Kidney (tissue), 14 donors: ENCODE results near the gene ELOA. TPM values are rescaled to one million over a fixed set of nuclear protein-coding genes. Genes with fewer than 3 reads are reported as not detected.

Source experiments
- DNase-seq, 5 donors: peaks; one replicate each; pipeline ENCODE4 v3.0.0-alpha.2; 2013 to 2020
- FAIRE-seq: peaks from 2 replicates; lab custom pipeline; 2012; peaks lifted over from hg19 to GRCh38; lab: Jason Lieb, UNC
- H3K27ac ChIP-seq, 2 donors: one replicate each; pipeline ENCODE4 v1.7.0; 2013; ENCODE audit warnings: low read depth in 2 of 2, low read length in 2 of 2, inconsistent platforms in 1 of 2
- H3K27me3 ChIP-seq: one replicate; pipeline ENCODE4 v1.7.1; 2013; ENCODE audit warnings: low read length, inconsistent platforms; ENCODE audit not compliant: control insufficient read depth, insufficient read depth
- H3K36me3 ChIP-seq, 3 donors: one replicate each; pipeline versions ENCODE4 v1.7.0 to v1.7.1; 2013; ENCODE audit warnings: low read length in 3 of 3, control low read depth in 1 of 3, inconsistent platforms in 1 of 3; ENCODE audit not compliant: insufficient read depth in 3 of 3, control insufficient read depth in 2 of 3
- H3K4me1 ChIP-seq, 3 donors: one replicate each; pipeline versions ENCODE4 v1.7.0 to v1.7.1; 2013; ENCODE audit warnings: low read length in 3 of 3, inconsistent platforms in 1 of 3, low read depth in 1 of 3; ENCODE audit not compliant: control insufficient read depth in 2 of 3, insufficient read depth in 2 of 3
- H3K4me3 ChIP-seq, 3 donors: one replicate each; pipeline versions ENCODE4 v1.7.0 to v1.8.1; 2013; ENCODE audit warnings: low read length in 3 of 3, control low read depth in 1 of 3, inconsistent platforms in 1 of 3
- H3K9ac ChIP-seq, 3 donors: one replicate each; pipeline versions ENCODE4 v1.7.0 to v1.7.1; 2013; ENCODE audit warnings: low read length in 3 of 3, control low read depth in 1 of 3, inconsistent platforms in 1 of 3
- H3K9me3 ChIP-seq, 3 donors: one replicate each; pipeline versions ENCODE4 v1.7.0 to v1.7.1; 2013; ENCODE audit warnings: low read length in 3 of 3, control low read depth in 1 of 3, inconsistent platforms in 1 of 3; ENCODE audit not compliant: control insufficient read depth in 2 of 3, insufficient read depth in 1 of 3
- intact Hi-C: fragments of 100-400 bp; cut with DNase I; formaldehyde crosslinking; loops from one replicate; pipeline ENCODE4 v1.11.1; 2022
- polyA plus RNA-seq: library from polyadenylated mRNA; stranded (reverse); fragments of 350-450 nt; fragmentation: Illumina TruSeq; extraction: RNeasy Lipid Tissue Mini Kit (QIAGEN cat#74804); gene quantifications from one replicate; pipeline ENCODE4 v1.2.3, GENCODE V29; 2014; ENCODE audit warnings: low read depth, low replicate concordance; ENCODE audit not compliant: insufficient read depth
- total RNA-seq: library from RNA; stranded (reverse); fragmentation: NEBNext Ultra II Directional; extraction: Animal tissue kit (Norgen Biotek cat#: 25700); gene quantifications from one replicate; pipeline ENCODE4 v1.2.1, GENCODE V29; 2021
- TF ChIP-seq, protein P1 (sequence below): IDR thresholded peaks from 3 replicates; pipeline ENCODE4 v1.5.1; 2012; ENCODE audit warnings: mild to moderate bottlenecking, moderate library complexity, borderline replicate concordance; ENCODE audit not compliant: insufficient read depth; ENCODE audit errors: extremely low read depth
- donor health status: control.
- donor health status: control.
- donor health status: control.
- donor health status: control.
- donor health status: control.
- donor health status: DM: yes; HTN: yes; CAD: no.
- donor health status: Normal renal cell carcinoma (clear cell type).

ELOA gene
- total and polyA plus RNA-seq, 2 donors from 2014 or later = 13.7 to 39.1 TPM

DNA sequence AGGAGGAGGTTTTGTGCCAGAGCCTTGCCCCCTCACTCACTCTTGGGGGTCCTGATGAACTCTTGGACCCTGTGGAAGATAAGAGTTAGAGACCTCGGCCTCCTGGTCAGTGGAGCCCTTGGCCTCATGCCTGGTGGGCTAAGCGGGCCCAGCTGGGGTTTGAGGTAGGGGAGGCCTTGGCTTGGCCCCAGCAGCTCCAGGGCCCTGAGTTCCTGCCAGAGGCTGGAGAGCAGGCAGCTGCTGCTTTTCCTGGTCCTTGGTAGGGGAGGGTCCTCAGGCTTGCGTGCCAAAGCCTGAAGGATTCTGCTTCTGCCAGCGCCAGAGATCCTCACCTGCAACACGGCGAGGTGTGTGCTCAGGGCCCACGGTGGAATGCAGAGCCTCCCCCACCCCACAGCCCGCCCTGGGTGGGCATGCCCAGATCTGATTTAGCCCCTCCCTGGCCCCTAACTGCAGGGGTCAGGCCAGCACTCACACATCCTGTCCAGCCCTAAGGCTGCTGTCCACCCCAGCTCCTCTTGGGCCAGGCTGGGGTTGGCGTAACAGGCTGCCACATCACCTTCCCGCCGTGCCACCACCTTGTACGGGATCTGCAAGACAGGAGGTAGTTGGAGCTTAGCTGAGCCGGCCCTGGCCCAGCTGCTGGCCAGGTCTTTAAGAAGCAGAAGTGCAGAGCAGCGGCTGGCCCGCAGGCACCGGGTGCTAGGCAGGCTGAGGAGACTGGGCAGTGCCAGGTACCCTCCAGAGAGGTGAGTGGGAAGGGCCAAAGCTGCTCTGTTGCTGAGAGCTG is 52.6 kb downstream of the ELOA start:
- H3K4me3 ChIP-seq = no peak overlapping the region

DNA sequence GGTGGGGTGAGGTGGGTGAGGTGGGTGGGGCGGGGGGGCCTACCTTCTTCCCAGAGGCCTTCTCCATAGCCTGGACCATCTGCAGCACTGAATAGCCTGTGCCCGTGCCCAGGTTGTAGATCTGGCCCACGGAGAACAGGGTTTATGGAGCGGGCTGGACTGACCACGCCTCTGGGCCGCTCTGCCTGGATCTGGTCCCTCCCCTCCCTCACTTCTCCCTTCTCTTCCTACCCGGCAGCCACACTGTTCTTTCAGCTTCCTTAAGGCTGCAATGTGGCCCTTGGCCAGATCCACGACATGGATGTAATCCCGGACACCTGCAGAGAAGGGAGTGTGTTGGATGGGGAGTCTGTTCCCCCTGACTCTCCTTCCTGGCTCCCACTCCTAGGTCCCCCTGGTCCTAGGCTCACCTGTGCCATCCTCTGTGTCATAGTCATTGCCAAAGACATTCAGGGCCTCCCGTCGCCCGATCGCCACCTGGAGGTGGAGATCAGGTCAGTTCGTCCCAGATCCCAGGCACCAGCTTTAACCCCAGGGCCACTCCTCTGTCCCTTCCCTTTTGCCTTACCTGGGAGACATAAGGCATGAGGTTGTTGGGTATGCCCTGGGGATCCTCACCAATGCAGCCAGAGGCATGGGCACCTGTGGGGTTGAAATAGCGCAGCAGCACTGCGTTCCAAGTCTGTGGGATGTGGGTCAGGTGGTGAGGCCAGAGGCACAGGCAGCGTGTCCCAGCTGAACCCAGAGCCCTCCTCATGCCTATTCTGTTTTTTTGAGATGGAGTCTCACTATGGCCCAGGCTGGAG is 53.4 kb downstream of the ELOA start:
- no peak for DNase-seq
- H3K27ac ChIP-seq = peak overlapping the region in 1 of 2 donors; percentile 47
- H3K27me3 ChIP-seq = no peaks in the 10 kb centered on the region
- TF ChIP-seq, protein P1, sequence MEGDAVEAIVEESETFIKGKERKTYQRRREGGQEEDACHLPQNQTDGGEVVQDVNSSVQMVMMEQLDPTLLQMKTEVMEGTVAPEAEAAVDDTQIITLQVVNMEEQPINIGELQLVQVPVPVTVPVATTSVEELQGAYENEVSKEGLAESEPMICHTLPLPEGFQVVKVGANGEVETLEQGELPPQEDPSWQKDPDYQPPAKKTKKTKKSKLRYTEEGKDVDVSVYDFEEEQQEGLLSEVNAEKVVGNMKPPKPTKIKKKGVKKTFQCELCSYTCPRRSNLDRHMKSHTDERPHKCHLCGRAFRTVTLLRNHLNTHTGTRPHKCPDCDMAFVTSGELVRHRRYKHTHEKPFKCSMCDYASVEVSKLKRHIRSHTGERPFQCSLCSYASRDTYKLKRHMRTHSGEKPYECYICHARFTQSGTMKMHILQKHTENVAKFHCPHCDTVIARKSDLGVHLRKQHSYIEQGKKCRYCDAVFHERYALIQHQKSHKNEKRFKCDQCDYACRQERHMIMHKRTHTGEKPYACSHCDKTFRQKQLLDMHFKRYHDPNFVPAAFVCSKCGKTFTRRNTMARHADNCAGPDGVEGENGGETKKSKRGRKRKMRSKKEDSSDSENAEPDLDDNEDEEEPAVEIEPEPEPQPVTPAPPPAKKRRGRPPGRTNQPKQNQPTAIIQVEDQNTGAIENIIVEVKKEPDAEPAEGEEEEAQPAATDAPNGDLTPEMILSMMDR = no peak
- intact Hi-C loops = no loop called here
- H3K36me3 ChIP-seq = peaks cover 0 to 9% (median 2%) of the 10 kb centered on the region in 3 donors
- no peak overlapping the region for H3K4me3 ChIP-seq
- H3K4me1 ChIP-seq = peaks cover 0 to 43% (median 10%) of the 10 kb centered on the region in 3 donors
- peak overlapping the region in 1 of 3 donors; percentile 7 for H3K9ac ChIP-seq
- no peak for FAIRE-seq
- H3K9me3 ChIP-seq = no peaks in the 10 kb centered on the region

More for the DNA sequence above, 52.6 kb downstream of the ELOA start:
- H3K9ac ChIP-seq = no peak overlapping the region
- H3K36me3 ChIP-seq = peaks cover 0 to 9% (median 2%) of the 10 kb centered on the region in 3 donors
- DNase-seq = peak in 1 of 5 donors; percentile 62
- intact Hi-C loops = no loop called here
- H3K9me3 ChIP-seq = no peaks in the 10 kb centered on the region
- H3K27me3 ChIP-seq = no peaks in the 10 kb centered on the region
- no peak for FAIRE-seq
- TF ChIP-seq, protein P1 = no peak
- no peak overlapping the region for H3K27ac ChIP-seq
- peaks cover 0 to 40% (median 4%) of the 10 kb centered on the region in 3 donors for H3K4me1 ChIP-seq

DNA sequence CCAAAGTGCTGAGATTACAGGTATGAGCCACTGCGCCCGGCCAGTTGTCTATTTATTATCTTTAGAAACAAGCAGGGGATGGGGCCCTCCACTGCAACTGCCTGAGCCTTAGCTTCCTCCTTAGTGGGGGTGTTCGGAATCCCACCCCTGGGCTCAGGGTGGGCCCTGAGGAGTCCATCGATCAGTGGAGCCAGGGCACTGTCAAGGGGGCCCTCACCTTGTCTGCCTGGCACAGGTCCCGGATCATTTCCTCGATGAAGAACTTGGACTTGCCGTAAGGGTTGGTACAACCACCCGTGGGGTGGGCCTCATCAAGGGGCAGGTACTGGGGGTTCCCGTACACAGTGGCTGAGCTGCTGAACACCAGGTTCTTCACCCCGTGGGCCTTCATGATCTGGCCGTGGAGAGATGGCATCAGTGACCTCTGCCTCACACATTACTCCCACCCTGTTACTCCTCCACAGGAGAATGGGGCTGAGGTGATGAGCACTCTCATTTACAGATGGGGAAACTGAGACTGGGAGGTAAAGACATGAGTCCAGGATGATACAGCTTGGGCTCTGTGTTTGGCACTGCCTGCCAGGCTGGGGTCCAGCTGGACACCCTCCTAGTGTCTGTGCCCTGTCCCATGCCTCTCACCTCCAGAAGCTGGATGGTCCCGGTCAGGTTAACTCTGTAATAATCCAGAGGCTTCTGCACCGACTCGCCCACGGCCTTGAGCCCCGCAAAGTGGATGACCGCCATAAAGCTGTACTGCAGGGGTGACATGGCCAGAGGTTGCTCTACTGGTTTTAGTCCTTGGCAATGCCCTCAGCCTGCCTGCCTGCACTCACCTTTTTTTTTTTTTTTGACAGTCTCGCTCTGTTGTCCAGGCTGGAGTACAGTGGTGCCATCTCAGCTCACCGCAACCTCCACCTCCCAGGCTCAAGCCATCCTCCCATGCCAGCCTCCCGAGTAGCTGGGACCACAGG is 54.5 kb downstream of the ELOA start:
- intact Hi-C loops = no loop called here
- H3K9ac ChIP-seq = peak overlapping the region in 1 of 3 donors; percentile 56
- no peak for FAIRE-seq
- no peak overlapping the region for H3K4me3 ChIP-seq
- H3K9me3 ChIP-seq = no peaks in the 10 kb centered on the region
- TF ChIP-seq, protein P1 = no peak
- peak overlapping the region in 1 of 2 donors; percentile 45 for H3K27ac ChIP-seq
- no peaks in the 10 kb centered on the region for H3K27me3 ChIP-seq
- peak in 1 of 5 donors; percentile 57 for DNase-seq
- H3K36me3 ChIP-seq = peaks cover 0 to 14% (median 3%) of the 10 kb centered on the region in 3 donors
- peaks cover 0 to 33% (median 14%) of the 10 kb centered on the region in 3 donors for H3K4me1 ChIP-seq
